Heart left ventricle (tissue), 16 donors: Measurements from ENCODE around the gene HTR5A. TPM values are rescaled to one million over a fixed set of nuclear protein-coding genes. Genes with fewer than 3 reads are reported as not detected.

Experiments
- ATAC-seq, 4 donors: fragments of 200-7000 bp; cut with Tn5 transposase; one replicate each; pipeline ENCODE4 v1.9.1; 2020 to 2022; ENCODE audit warnings: moderate library complexity in 4 of 4, mild to moderate bottlenecking in 3 of 4, moderate number of reproducible peaks in 1 of 4
- DNase-seq, 5 donors: peaks; one replicate each; pipeline ENCODE4 v3.0.0-alpha.2; 2020
- H3K27ac ChIP-seq, 12 donors: fragments of 200-600 bp; sonication (generic) in 4 of 12; one replicate each; pipeline versions ENCODE4 v1.5.0 to v1.8.0; 2016 to 2022; ENCODE audit warnings: mild to moderate bottlenecking in 2 of 12
- H3K27me3 ChIP-seq, 9 donors: fragments of 200-600 bp; sonication (generic) in 2 of 9; one replicate each; pipeline versions ENCODE4 v1.5.1 to v1.8.0; 2016 to 2022; ENCODE audit warnings: mild to moderate bottlenecking in 3 of 9
- H3K36me3 ChIP-seq, 9 donors: fragments of 200-600 bp; sonication (generic) in 2 of 9; one replicate each; pipeline versions ENCODE4 v1.5.0 to v1.8.0; 2018 to 2022; ENCODE audit warnings: mild to moderate bottlenecking in 2 of 9
- H3K4me1 ChIP-seq, 12 donors: fragments of 200-600 bp; sonication (generic) in 4 of 12; one replicate each; pipeline versions ENCODE4 v1.5.0 to v1.8.0; 2016 to 2022; ENCODE audit warnings: mild to moderate bottlenecking in 3 of 12
- H3K4me3 ChIP-seq, 12 donors: fragments of 200-600 bp; sonication (generic) in 4 of 12; one replicate each; pipeline versions ENCODE4 v1.5.0 to v1.8.0; 2017 to 2022; ENCODE audit warnings: mild to moderate bottlenecking in 9 of 12, moderate library complexity in 4 of 12
- H3K9me3 ChIP-seq, 12 donors: fragments of 200-600 bp; sonication (generic) in 4 of 12; one replicate each; pipeline versions ENCODE4 v1.5.0 to v1.8.0; 2016 to 2022; ENCODE audit warnings: mild to moderate bottlenecking in 1 of 12
- CTCF ChIP-seq, 12 donors: fragments of 200-600 bp; sonication (generic) in 4 of 12; IDR thresholded peaks; one replicate each; pipeline versions ENCODE4 v1.5.0 to v1.8.0; 2018 to 2022; ENCODE audit warnings: antibody characterized with exemption in 12 of 12, mild to moderate bottlenecking in 5 of 12
- POLR2A ChIP-seq, 2 donors: fragments of 450-650 bp; IDR thresholded peaks; one replicate each; pipeline ENCODE4 v1.6.1; 2017; ENCODE audit warnings: antibody characterized with exemption in 2 of 2, mild to moderate bottlenecking in 2 of 2, moderate library complexity in 2 of 2
- WGBS, 4 donors: extraction: QIAGEN DNeasy Blood & Tissue Kit in 2 of 4; methylation state at CpG; one replicate each; pipeline versions ENCODE4 v1.1.5 to v1.1.7; 2013 to 2018; 5-methylcytosine and 5-hydroxymethylcytosine counted together
- intact Hi-C, 10 donors: fragments of 100-400 bp; cut with DNase I; formaldehyde crosslinking; loops; one replicate each; pipeline versions ENCODE4 v1.11.1 to v1.14.2; 2022
- polyA plus RNA-seq, 2 donors: library from polyadenylated mRNA; stranded (reverse); fragments of 200-250 nt; gene quantifications; one replicate each; pipeline ENCODE4 v1.2.3, GENCODE V29; 2013
- total RNA-seq, 9 donors: library from RNA; depleted of rRNA in 2 of 9; stranded (reverse); fragments of >200 nt in 2 of 9; fragmentation: NEBNext Ultra II Directional in 3 of 9; extraction: Animal tissue kit (Norgen Biotek cat#: 25700) in 3 of 9; gene quantifications; one replicate each; pipeline versions ENCODE4 v1.1.0 to v1.2.4, GENCODE V29; 2016 to 2023
- donor health status: ischemic (EF 13 %, LVEDD 7.1; RV severe dilation, severe dysfunction).
- donor health status: healthy with polysubstance abuse.
- donor health status: DM: no; HTN: yes; CAD: no.
- donor health status: DM: no; HTN: no; CAD: no.
- donor health status: ischemic (EF 25% LVEDD 6.9; RV normal size, moderate dysfunction).
- donor health status: ischemic (EF 25% LVEDD 5.7; RV mildly dilated, moderate dysfunction).
- donor health status: healthy.
- donor health status: DM: yes; HTN: yes; CAD: no.
- donor health status: ischemic (EF 35%, LVEDD 5.7; RV mildly dilated, moderate dysfunction).
- donor health status: nonischemic (EF 11% LVEDD 7.7; RV severe dilation, severe dysfunction).
- donor health status: DM: yes; HTN: yes; CAD: no.
- donor health status: PGD.
- donor health status: ischemic (EF 29% LVEDD 5.4; RV normal size, mild dysfunction).
- donor health status: nonischemic (EF 23%, LVEDD 6.1; RV moderate dilation, normal function).

HTR5A gene
- total and polyA plus RNA-seq, 11 donors, result not detected

GRCh38 chr7:155084021-155084420 lies 13.9 kb downstream of the HTR5A start:
- Histone ChIP-seq H3K36me3 (no peaks in the 10 kb centered on the region), H3K27ac (no peak overlapping the region)
- no peak for ATAC-seq

GRCh38 chr7:155084969-155085368 lies 14.8 kb downstream of the HTR5A start:
- Histone ChIP-seq H3K27ac (no peak overlapping the region), H3K4me1 (no peaks in the 10 kb centered on the region), H3K36me3 (no peaks in the 10 kb centered on the region), H3K9me3 (peaks cover 0 to 4% (median 0%) of the 10 kb centered on the region in 12 donors), H3K4me3 (no peak overlapping the region), H3K27me3 (peaks cover 0 to 22% (median 0%) of the 10 kb centered on the region in 9 donors)
- WGBS, 4 donors, result 73 to 81% (median 77%) methylated on average over 5 of the region's 5 CpGs
- ATAC-seq (no peak), DNase-seq (no peak)
- intact Hi-C loops, result no loop called here
- TF ChIP-seq POLR2A (IDR thresholded peaks at IDR 0.05), result no peak
- no peak for TF ChIP-seq CTCF (IDR thresholded peaks at IDR 0.05)

More at GRCh38 chr7:155084021-155084420, 13.9 kb downstream of the HTR5A start:
- Histone ChIP-seq H3K4me1 (no peaks in the 10 kb centered on the region), H3K27me3 (peaks cover 0 to 22% (median 0%) of the 10 kb centered on the region in 9 donors), H3K4me3 (no peak overlapping the region), H3K9me3 (no peaks in the 10 kb centered on the region)
- TF ChIP-seq POLR2A (IDR thresholded peaks at IDR 0.05) (no peak), CTCF (IDR thresholded peaks at IDR 0.05) (no peak)
- no peak for DNase-seq
- intact Hi-C loops, result no loop called here
- 83 to 91% (median 87%) methylated on average over 14 of the region's 14 CpGs for WGBS, 4 donors

- TF ChIP-seq POLR2A (IDR thresholded peaks at IDR 0.05), result no peak
- TF ChIP-seq CTCF (IDR thresholded peaks at IDR 0.05), result no peak
- Histone ChIP-seq H3K36me3 (no peaks in the 10 kb centered on the region), H3K27ac (no peak overlapping the region), H3K4me3 (no peak overlapping the region), H3K4me1 (no peaks in the 10 kb centered on the region), H3K9me3 (peaks cover 0 to 4% (median 0%) of the 10 kb centered on the region in 12 donors), H3K27me3 (peaks cover 0 to 17% (median 0%) of the 10 kb centered on the region in 9 donors)
- intact Hi-C loops, result no loop called here
- ATAC-seq, result no peak
- 69 to 74% (median 70%) methylated on average over 4 of the region's 4 CpGs for WGBS, 4 donors
- DNase-seq, result no peak
Measured at GRCh38 chr7:155090684-155091083, 20.6 kb downstream of the HTR5A start.

- no peak overlapping the region for H3K4me3 ChIP-seq
- ATAC-seq (no peak), DNase-seq (no peak)
- H3K27ac ChIP-seq, result no peak overlapping the region
- peaks cover 0 to 4% (median 0%) of the 10 kb centered on the region in 12 donors for H3K9me3 ChIP-seq
- peaks cover 0 to 8% (median 0%) of the 10 kb centered on the region in 9 donors for H3K27me3 ChIP-seq
- no peaks in the 10 kb centered on the region for H3K4me1 ChIP-seq
- no peaks in the 10 kb centered on the region for H3K36me3 ChIP-seq
- intact Hi-C loops, result no loop called here
- 56 to 69% (median 66%) methylated on average over 2 of the region's 2 CpGs for WGBS, 4 donors
- TF ChIP-seq POLR2A (IDR thresholded peaks at IDR 0.05) (no peak), CTCF (IDR thresholded peaks at IDR 0.05) (no peak)
Measured at GRCh38 chr7:155093596-155093995, 23.5 kb downstream of the HTR5A start.
